ENCODE data around the gene MT3.

- TF ChIP-seq CTCF (conservative IDR thresholded peaks at IDR 0.05 in 1 of 2, IDR thresholded peaks at IDR 0.05 in 1 of 2; ENCODE audit: extremely low read depth in 1 of 2, insufficient read depth in 1 of 2, low read depth in 1 of 2, low read length in 2 of 2) (no peak), EZH2 (IDR thresholded peaks at IDR 0.05; ENCODE audit: borderline replicate concordance, low read length) (no peak)
Observed at GRCh38 chr16:56604966-56605365, 15.6 kb downstream of the MT3 start.

All from mammary epithelial cell (primary cell).